GM06990 (cell line): ENCODE results near the gene LRFN3.

Source experiments
- DNase-seq: peaks from one replicate; pipeline ENCODE4 v3.0.0-alpha.2; 2011; ENCODE audit not compliant: insufficient read length; ENCODE audit errors: extremely low read depth
- H3K27me3 ChIP-seq: replicated peaks from 2 replicates; pipeline ENCODE4 v1.6.0; 2011; ENCODE audit warnings: low read length; ENCODE audit not compliant: control insufficient read depth, insufficient read depth
- H3K36me3 ChIP-seq: 2 replicates; pipeline ENCODE4 v1.5.1; 2011; ENCODE audit warnings: low read length; ENCODE audit not compliant: control insufficient read depth, insufficient read depth
- H3K4me3 ChIP-seq: replicated peaks from 2 replicates; pipeline ENCODE4 v1.5.1; 2011; ENCODE audit warnings: low read depth, mild to moderate bottlenecking, control low read depth, low read length
- CTCF ChIP-seq: IDR thresholded peaks from 2 replicates; pipeline ENCODE4 v1.5.1; 2011; ENCODE audit warnings: low read length, control low read depth, mild to moderate bottlenecking, inconsistent platforms; ENCODE audit not compliant: insufficient read depth, poor library complexity, severe bottlenecking

Gene LRFN3

GRCh38 chr19:35959040-35959967, 23.1 kb downstream of the LRFN3 start:
- DNase-seq, result peak; percentile 64
- no peaks in the 10 kb centered on the region; the same call in 1 of the 2 replicates for H3K27me3 ChIP-seq
- peak; percentile 28 for TF ChIP-seq CTCF
- no peaks in the 10 kb centered on the region for H3K36me3 ChIP-seq
- H3K4me3 ChIP-seq, result no peak overlapping the region

GRCh38 chr19:35959968-35960320, 23.8 kb downstream of the LRFN3 start:
- Histone ChIP-seq H3K4me3 (no peak overlapping the region), H3K27me3 (no peaks in the 10 kb centered on the region; the same call in 1 of the 2 replicates), H3K36me3 (no peaks in the 10 kb centered on the region)
- no peak for DNase-seq
- TF ChIP-seq CTCF, result no peak

GRCh38 chr19:35960432-35960972, 24.3 kb downstream of the LRFN3 start:
- no peaks in the 10 kb centered on the region for H3K36me3 ChIP-seq
- H3K4me3 ChIP-seq, result no peak overlapping the region
- TF ChIP-seq CTCF, result no peak
- H3K27me3 ChIP-seq, result no peaks in the 10 kb centered on the region; the same call in 1 of the 2 replicates
- DNase-seq, result no peak

- no peak overlapping the region for H3K4me3 ChIP-seq
- no peak for TF ChIP-seq CTCF
- H3K27me3 ChIP-seq, result no peaks in the 10 kb centered on the region; the same call in none of the 2 replicates
- no peak for DNase-seq
- H3K36me3 ChIP-seq, result no peaks in the 10 kb centered on the region
Measured at GRCh38 chr19:35963514-35963913, 27.3 kb downstream of the LRFN3 start.

GRCh38 chr19:35966771-35967170, 30.6 kb downstream of the LRFN3 start:
- H3K36me3 ChIP-seq, result no peaks in the 10 kb centered on the region
- H3K27me3 ChIP-seq, result no peaks in the 10 kb centered on the region; the same call in 1 of the 2 replicates
- no peak for TF ChIP-seq CTCF
- no peak for DNase-seq
- H3K4me3 ChIP-seq, result no peak overlapping the region
